HepG2 (cell line): ENCODE data around the gene NLE1. TPM values are rescaled to one million over a fixed set of nuclear protein-coding genes. Genes with fewer than 3 reads are reported as not detected.
A peak's percentile ranks its signal among the peaks of the same experiment; 100 is the strongest.

ENCODE experiments used
- CEBPG ChIP-seq: IDR thresholded peaks from 2 replicates; pipeline ENCODE4 v1.6.1; 2016
- CREB1 ChIP-seq, 2 experiments: fragments of 450-650 bp in 1 of 2; IDR thresholded peaks; 2 replicates each; pipeline ENCODE4 v1.6.1; 2016 to 2017; ENCODE audit warnings: control low read depth in 1 of 2, mild to moderate bottlenecking in 1 of 2, missing compliant biosample characterization in 1 of 2, missing genetic modification characterization in 1 of 2
- ELF1 ChIP-seq: sonication (generic); formaldehyde crosslinking; IDR thresholded peaks from 2 replicates; pipeline ENCODE4 v1.4.0; 2020; ENCODE audit warnings: missing genetic modification reagents
- ELF3 ChIP-seq: IDR thresholded peaks from 2 replicates; pipeline ENCODE4 v1.6.1; 2016; ENCODE audit warnings: missing genetic modification reagents, missing compliant biosample characterization
- ETV5 ChIP-seq: IDR thresholded peaks from 2 replicates; pipeline ENCODE4 v1.6.1; 2018; ENCODE audit warnings: missing biosample characterization, missing genetic modification reagents, inconsistent platforms, borderline replicate concordance
- FOXK1 ChIP-seq: sonication (generic); formaldehyde crosslinking; IDR thresholded peaks from 2 replicates; pipeline ENCODE4 v1.4.0; 2020; ENCODE audit warnings: low read depth, missing genetic modification reagents, borderline replicate concordance
- GATAD2A ChIP-seq: IDR thresholded peaks from 2 replicates; pipeline ENCODE4 v1.6.1; 2016
- HDAC2 ChIP-seq: sonication (generic); formaldehyde crosslinking; IDR thresholded peaks from 2 replicates; pipeline ENCODE4 v1.4.0; 2020; ENCODE audit warnings: missing genetic modification reagents
- HMG20A ChIP-seq: IDR thresholded peaks from 2 replicates; pipeline ENCODE4 v1.6.1; 2016; ENCODE audit warnings: borderline replicate concordance
- HMG20B ChIP-seq: conservative IDR thresholded peaks from 2 replicates; pipeline ENCODE4 v1.6.1; 2016; ENCODE audit warnings: missing genetic modification reagents, missing compliant biosample characterization
- HNF4A ChIP-seq: sonication (generic); formaldehyde crosslinking; IDR thresholded peaks from 2 replicates; pipeline ENCODE4 v1.4.0; 2020; ENCODE audit warnings: missing genetic modification reagents
- HNF4G ChIP-seq, 2 experiments: sonication (generic) in 1 of 2; formaldehyde crosslinking in 1 of 2; IDR thresholded peaks; 2 replicates each; pipeline versions ENCODE4 v1.4.0 to v1.6.1; 2011 to 2020; ENCODE audit warnings: borderline replicate concordance in 2 of 2, low read depth in 2 of 2, mild to moderate bottlenecking in 2 of 2, low read length in 1 of 2, missing genetic modification reagents in 1 of 2, moderate library complexity in 1 of 2
- MAX ChIP-seq: IDR thresholded peaks from 2 replicates; pipeline ENCODE4 v1.6.1; 2012; ENCODE audit warnings: inconsistent platforms
- MIXL1 ChIP-seq: IDR thresholded peaks from 2 replicates; pipeline ENCODE4 v1.6.1; 2016
- MLX ChIP-seq: IDR thresholded peaks from 2 replicates; pipeline ENCODE4 v1.6.1; 2016
- PAXIP1 ChIP-seq: sonication (generic); formaldehyde crosslinking; conservative IDR thresholded peaks from 2 replicates; pipeline ENCODE4 v1.4.0; 2020; ENCODE audit warnings: mild to moderate bottlenecking, missing genetic modification reagents, moderate library complexity
- RARA ChIP-seq: IDR thresholded peaks from 2 replicates; pipeline ENCODE4 v1.6.1; 2016; ENCODE audit warnings: missing genetic modification reagents, missing compliant biosample characterization
- SOX13 ChIP-seq, 3 experiments: fragments of 450-650 bp in 1 of 3; sonication (generic) in 1 of 3; formaldehyde crosslinking in 1 of 3; IDR thresholded peaks in 2 of 3; conservative IDR thresholded peaks in 1 of 3; 2 replicates each; pipeline versions ENCODE4 v1.5.0 to v1.6.1; 2016 to 2020; ENCODE audit warnings: antibody characterized with exemption in 1 of 3, mild to moderate bottlenecking in 1 of 3, missing compliant biosample characterization in 1 of 3, missing genetic modification reagents in 1 of 3, moderate library complexity in 1 of 3
- ZNF430 ChIP-seq: sonication (generic); formaldehyde crosslinking; IDR thresholded peaks from 2 replicates; pipeline ENCODE4 v1.9.0; 2021; ENCODE audit warnings: mild to moderate bottlenecking, missing genetic modification reagents
- ZNF503 ChIP-seq: sonication (generic); formaldehyde crosslinking; IDR thresholded peaks from 2 replicates; pipeline ENCODE4 v1.4.0; 2020; ENCODE audit warnings: missing genetic modification reagents
- ZNF619 ChIP-seq: sonication (generic); formaldehyde crosslinking; IDR thresholded peaks from 2 replicates; pipeline ENCODE4 v1.4.0; 2020; ENCODE audit warnings: mild to moderate bottlenecking, missing genetic modification reagents
- ZNF816 ChIP-seq: sonication (generic); formaldehyde crosslinking; IDR thresholded peaks from 2 replicates; pipeline ENCODE4 v1.8.0; 2022; ENCODE audit warnings: missing genetic modification reagents, mild to moderate bottlenecking, borderline replicate concordance
- polyA plus RNA-seq, 8 experiments: library from polyadenylated mRNA; depleted of rRNA in 3 of 8; stranded (reverse) in 7 of 8; unstranded in 1 of 8; fragments of >200 nt; fragmentation: Illumina TruSeq in 4 of 8; extraction: Trizol in 4 of 8; gene quantifications; 2 replicates each; pipeline versions ENCODE4 v1.2.1 to v1.2.3, GENCODE V29; 2011 to 2016; ENCODE audit warnings: low read depth in 4 of 8, missing spikeins in 1 of 8, mixed read lengths in 1 of 8; ENCODE audit not compliant: insufficient read depth in 1 of 8
- total RNA-seq, 5 experiments: library from RNA; depleted of rRNA; stranded (reverse); fragments of >200 nt; fragmentation: Illumina TruSeq; extraction: Trizol; gene quantifications; 2 replicates each; pipeline ENCODE4 v1.2.3, GENCODE V29; 2016; ENCODE audit warnings: low read depth in 1 of 5

Gene NLE1
- total and polyA plus RNA-seq, 2 of the 13 experiments (the other 11 are each of a cell fraction or from before 2014, with no cell fraction given): 20.3 to 34.5 TPM

- TF ChIP-seq ELF3 (0 out of 2 replicates have a peak, but pooled peaks have one; percentile 13), ZNF816 (CRISPR knock-in tag) (0 out of 2 replicates have a peak, but pooled peaks have one; percentile 50), MAX (peak; percentile 46; the same call in 1 of the 2 replicates), HDAC2 (CRISPR knock-in tag) (0 out of 2 replicates have a peak, but pooled peaks have one; percentile 27), MIXL1 (CRISPR knock-in tag) (peak; percentile 23; the same call in 1 of the 2 replicates), CEBPG (CRISPR knock-in tag) (0 out of 2 replicates have a peak, but pooled peaks have one; percentile 3), ETV5 (peak; percentile 26; the same call in 1 of the 2 replicates), ZNF430 (CRISPR knock-in tag) (0 out of 2 replicates have a peak, but pooled peaks have one; percentile 13), ZNF503 (no peak), ELF1 (0 out of 2 replicates have a peak, but pooled peaks have one; percentile 8), PAXIP1 (CRISPR knock-in tag) (0 out of 2 replicates have a peak, but pooled peaks have one; percentile 38), HMG20A (CRISPR knock-in tag) (0 out of 2 replicates have a peak, but pooled peaks have one; percentile 8), RARA (CRISPR knock-in tag) (peak; percentile 55), CREB1 (IDR thresholded peaks at IDR 0.05) (no peak), CREB1 (CRISPR knock-in tag; IDR thresholded peaks at IDR 0.05) (peak; percentile 78), SOX13 (IDR thresholded peaks at IDR 0.05) (no peak), SOX13 (CRISPR knock-in tag; conservative IDR thresholded peaks at IDR 0.05 in 1 of 2, IDR thresholded peaks at IDR 0.05 in 1 of 2) (peak in 1 of 2 experiments; percentile 21; a peak in 1 of 4 replicates), FOXK1 (CRISPR knock-in tag) (0 out of 2 replicates have a peak, but pooled peaks have one; percentile 21), HMG20B (no peak), ZNF619 (CRISPR knock-in tag) (no peak), HNF4A (peak; percentile 67), GATAD2A (CRISPR knock-in tag) (peak; percentile 22; the same call in 1 of the 2 replicates), MLX (CRISPR knock-in tag) (0 out of 2 replicates have a peak, but pooled peaks have one; percentile 32), HNF4G (IDR thresholded peaks at IDR 0.05; ENCODE audit: borderline replicate concordance, low read depth, low read length) (peak; percentile 33), HNF4G (CRISPR knock-in tag; IDR thresholded peaks at IDR 0.05; ENCODE audit: borderline replicate concordance, low read depth) (no peak)
These were observed 54.3 kb downstream of the NLE1 start (continued) for GRCh38 chr17:35087731-35088355.
